Measurements from ENCODE around the gene ENO3. TPM values are rescaled to one million over a fixed set of nuclear protein-coding genes. Genes with fewer than 3 reads are reported as not detected.

The ENO3 gene
- total RNA-seq, 1 experiment from 2014 or later: 24.6 TPM

DNA sequence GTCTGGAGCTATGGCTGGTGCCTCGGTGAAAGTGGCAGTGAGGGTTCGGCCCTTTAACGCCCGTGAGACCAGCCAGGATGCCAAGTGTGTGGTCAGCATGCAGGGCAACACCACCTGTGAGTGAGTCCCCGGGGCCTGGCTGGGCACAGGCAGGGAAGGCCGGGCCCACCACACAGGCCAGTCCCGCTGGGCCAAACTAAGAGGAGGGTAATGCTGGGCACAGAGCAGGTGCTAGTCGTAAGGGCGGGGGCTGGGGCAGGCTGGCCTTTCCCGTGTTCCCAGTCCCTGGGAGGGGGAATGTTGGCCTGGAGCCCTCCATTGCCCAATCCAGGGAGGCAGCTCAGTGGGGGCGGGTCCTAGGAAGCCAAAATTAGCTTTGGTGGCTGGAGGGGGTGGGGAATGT is 49.3 kb downstream of the ENO3 start:
- Histone ChIP-seq H3K9me2 (ENCODE audit: insufficient read depth) (no peaks in the 10 kb centered on the region), H3K4me2 (ENCODE audit: low read length) (no peak overlapping the region), H3K27me3 (ENCODE audit: insufficient read depth, low read length) (no peaks in the 10 kb centered on the region), H3K9ac (ENCODE audit: low read length) (no peak overlapping the region), H3K9me3 (ENCODE audit: control insufficient read depth in 1 of 2, insufficient read depth in 1 of 2, low read depth in 1 of 2, low read length in 2 of 2) (no peaks in the 10 kb centered on the region), H2AFZ (ENCODE audit: low read depth, low read length, poor library complexity, severe bottlenecking) (no peak overlapping the region), H3K27ac (ENCODE audit: low read depth, low read length) (peak overlapping the region; percentile 31; the same call in 1 of the 2 replicates), H4K20me1 (ENCODE audit: insufficient read depth) (no peaks in the 10 kb centered on the region), H3K36me3 (ENCODE audit: control insufficient read depth in 1 of 2, insufficient read depth in 2 of 2, low read length in 2 of 2) (peaks cover 31 to 34% of the 10 kb centered on the region in 2 experiments), H3K4me3 (replicated peaks in 1 of 2; ENCODE audit: low read depth in 1 of 2, low read length in 2 of 2) (no peak overlapping the region), H3K79me2 (ENCODE audit: insufficient read depth, low read length) (peaks cover 34% of the 10 kb centered on the region), H3K4me1 (ENCODE audit: control insufficient read depth in 1 of 2, insufficient read depth in 2 of 2, low read length in 2 of 2) (peaks cover 16 to 33% of the 10 kb centered on the region in 2 experiments)
- BruUV-seq (replicated peaks): no TSS peak
- POLR2A ChIA-PET: no interaction called here
- intact Hi-C loops (cut with micrococcal nuclease): no loop called here
- TF ChIP-seq EZH2 (IDR thresholded peaks at IDR 0.05): no peak
- no peak for TF ChIP-seq SP1 (IDR thresholded peaks at IDR 0.05; ENCODE audit: low read depth)
- no peak for TF ChIP-seq YY1 (IDR thresholded peaks at IDR 0.05; ENCODE audit: extremely low read depth, insufficient replicate concordance, low read depth, low read length)
- TF ChIP-seq, protein P1, sequence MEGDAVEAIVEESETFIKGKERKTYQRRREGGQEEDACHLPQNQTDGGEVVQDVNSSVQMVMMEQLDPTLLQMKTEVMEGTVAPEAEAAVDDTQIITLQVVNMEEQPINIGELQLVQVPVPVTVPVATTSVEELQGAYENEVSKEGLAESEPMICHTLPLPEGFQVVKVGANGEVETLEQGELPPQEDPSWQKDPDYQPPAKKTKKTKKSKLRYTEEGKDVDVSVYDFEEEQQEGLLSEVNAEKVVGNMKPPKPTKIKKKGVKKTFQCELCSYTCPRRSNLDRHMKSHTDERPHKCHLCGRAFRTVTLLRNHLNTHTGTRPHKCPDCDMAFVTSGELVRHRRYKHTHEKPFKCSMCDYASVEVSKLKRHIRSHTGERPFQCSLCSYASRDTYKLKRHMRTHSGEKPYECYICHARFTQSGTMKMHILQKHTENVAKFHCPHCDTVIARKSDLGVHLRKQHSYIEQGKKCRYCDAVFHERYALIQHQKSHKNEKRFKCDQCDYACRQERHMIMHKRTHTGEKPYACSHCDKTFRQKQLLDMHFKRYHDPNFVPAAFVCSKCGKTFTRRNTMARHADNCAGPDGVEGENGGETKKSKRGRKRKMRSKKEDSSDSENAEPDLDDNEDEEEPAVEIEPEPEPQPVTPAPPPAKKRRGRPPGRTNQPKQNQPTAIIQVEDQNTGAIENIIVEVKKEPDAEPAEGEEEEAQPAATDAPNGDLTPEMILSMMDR (IDR thresholded peaks at IDR 0.05 in 2 of 3, conservative IDR thresholded peaks at IDR 0.05 in 1 of 3; ENCODE audit: borderline replicate concordance in 1 of 3, insufficient read depth in 1 of 3, low read depth in 2 of 3, low read length in 2 of 3): no peak
- no peak for TF ChIP-seq SIN3A (IDR thresholded peaks at IDR 0.05; ENCODE audit: low read depth)
- no peak for TF ChIP-seq FOSL1 (IDR thresholded peaks at IDR 0.05; ENCODE audit: low read depth)
- TF ChIP-seq POLR2AphosphoS5 (IDR thresholded peaks at IDR 0.05; ENCODE audit: low read depth, low read length): no peak
- no peak for TF ChIP-seq CBX3 (IDR thresholded peaks at IDR 0.05; ENCODE audit: low read depth)
- no peak for TF ChIP-seq ZNF274 (IDR thresholded peaks at IDR 0.05; ENCODE audit: low read depth, low read length)
- TF ChIP-seq, protein P2, sequence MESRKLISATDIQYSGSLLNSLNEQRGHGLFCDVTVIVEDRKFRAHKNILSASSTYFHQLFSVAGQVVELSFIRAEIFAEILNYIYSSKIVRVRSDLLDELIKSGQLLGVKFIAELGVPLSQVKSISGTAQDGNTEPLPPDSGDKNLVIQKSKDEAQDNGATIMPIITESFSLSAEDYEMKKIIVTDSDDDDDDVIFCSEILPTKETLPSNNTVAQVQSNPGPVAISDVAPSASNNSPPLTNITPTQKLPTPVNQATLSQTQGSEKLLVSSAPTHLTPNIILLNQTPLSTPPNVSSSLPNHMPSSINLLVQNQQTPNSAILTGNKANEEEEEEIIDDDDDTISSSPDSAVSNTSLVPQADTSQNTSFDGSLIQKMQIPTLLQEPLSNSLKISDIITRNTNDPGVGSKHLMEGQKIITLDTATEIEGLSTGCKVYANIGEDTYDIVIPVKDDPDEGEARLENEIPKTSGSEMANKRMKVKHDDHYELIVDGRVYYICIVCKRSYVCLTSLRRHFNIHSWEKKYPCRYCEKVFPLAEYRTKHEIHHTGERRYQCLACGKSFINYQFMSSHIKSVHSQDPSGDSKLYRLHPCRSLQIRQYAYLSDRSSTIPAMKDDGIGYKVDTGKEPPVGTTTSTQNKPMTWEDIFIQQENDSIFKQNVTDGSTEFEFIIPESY (IDR thresholded peaks at IDR 0.05; ENCODE audit: extremely low read depth, insufficient replicate concordance, low read length): no peak
- TF ChIP-seq POLR2A (IDR thresholded peaks at IDR 0.05; ENCODE audit: borderline replicate concordance, extremely low read depth, insufficient read depth, insufficient read length): no peak
- CTCF ChIA-PET: no interaction called here
- DNase-seq (ENCODE audit: low read depth, low spot score): no peak
- ATAC-seq: no peak
- RAD21 ChIA-PET (ENCODE audit: low non-redundant PET in 1 of 2, low total read pairs in 2 of 2, uncharacterized antibody in 2 of 2, unreplicated experiment in 2 of 2): no interaction called here
